B cell (primary cell): ENCODE data around the gene DLG2.

Experiments used
- CTCF ChIP-seq: fragments of 200-600 bp; IDR thresholded peaks from one replicate; pipeline ENCODE4 v1.8.0; 2022; ENCODE audit warnings: antibody characterized with exemption, mild to moderate bottlenecking
- EZH2 ChIP-seq: IDR thresholded peaks from 2 replicates; pipeline ENCODE4 v1.6.1; 2012; ENCODE audit warnings: borderline replicate concordance, low read depth, mild to moderate bottlenecking, moderate library complexity, low read length; ENCODE audit not compliant: insufficient read depth, poor library complexity, severe bottlenecking

- TF ChIP-seq CTCF (no peak), EZH2 (no peak)
Observed at GRCh38 chr11:83583757-83584366, 2043.3 kb downstream of the DLG2 start.
